Measurements from ENCODE around the gene GNPTAB.

DNA sequence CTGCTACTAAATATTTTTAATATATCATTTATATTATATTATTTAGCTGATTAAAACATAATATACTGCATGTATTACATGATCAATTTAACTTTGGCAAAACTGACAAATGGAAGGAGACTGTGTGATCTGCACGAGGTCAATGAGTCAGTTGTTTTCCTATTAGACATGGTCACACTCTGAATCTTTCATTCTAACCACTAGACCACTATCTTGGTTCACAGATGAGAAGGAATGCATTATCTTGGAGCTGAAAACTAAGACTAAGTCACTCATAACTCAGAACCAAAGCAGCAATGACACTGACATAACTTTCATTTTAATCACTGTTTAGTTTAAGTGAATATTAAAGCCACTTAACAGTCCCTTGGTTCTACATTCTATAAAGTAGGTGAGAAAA lies 37.4 kb downstream of the GNPTAB start:
- TF ChIP-seq POLR2A (IDR thresholded peaks at IDR 0.05), result no peak
- TF ChIP-seq, protein P1, sequence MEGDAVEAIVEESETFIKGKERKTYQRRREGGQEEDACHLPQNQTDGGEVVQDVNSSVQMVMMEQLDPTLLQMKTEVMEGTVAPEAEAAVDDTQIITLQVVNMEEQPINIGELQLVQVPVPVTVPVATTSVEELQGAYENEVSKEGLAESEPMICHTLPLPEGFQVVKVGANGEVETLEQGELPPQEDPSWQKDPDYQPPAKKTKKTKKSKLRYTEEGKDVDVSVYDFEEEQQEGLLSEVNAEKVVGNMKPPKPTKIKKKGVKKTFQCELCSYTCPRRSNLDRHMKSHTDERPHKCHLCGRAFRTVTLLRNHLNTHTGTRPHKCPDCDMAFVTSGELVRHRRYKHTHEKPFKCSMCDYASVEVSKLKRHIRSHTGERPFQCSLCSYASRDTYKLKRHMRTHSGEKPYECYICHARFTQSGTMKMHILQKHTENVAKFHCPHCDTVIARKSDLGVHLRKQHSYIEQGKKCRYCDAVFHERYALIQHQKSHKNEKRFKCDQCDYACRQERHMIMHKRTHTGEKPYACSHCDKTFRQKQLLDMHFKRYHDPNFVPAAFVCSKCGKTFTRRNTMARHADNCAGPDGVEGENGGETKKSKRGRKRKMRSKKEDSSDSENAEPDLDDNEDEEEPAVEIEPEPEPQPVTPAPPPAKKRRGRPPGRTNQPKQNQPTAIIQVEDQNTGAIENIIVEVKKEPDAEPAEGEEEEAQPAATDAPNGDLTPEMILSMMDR (IDR thresholded peaks at IDR 0.05), result no peak
